Smooth muscle cell (in vitro differentiated cells): Measurements from ENCODE around the gene BRSK1. TPM values are rescaled to one million over a fixed set of nuclear protein-coding genes. Genes with fewer than 3 reads are reported as not detected.

ENCODE experiments used
- DNase-seq: peaks from one replicate; lab custom pipeline; 2025; ENCODE audit not compliant: unreplicated experiment; lab: John Stamatoyannopoulos, UW
- H2AFZ ChIP-seq: fragments of 200-600 bp; sonication (generic); 2 replicates; pipeline ENCODE4 v1.6.0; 2016; ENCODE audit warnings: antibody characterized with exemption, low read depth, mild to moderate bottlenecking
- H3F3A ChIP-seq: fragments of 200-600 bp; sonication (generic); 2 replicates; pipeline ENCODE4 v1.6.0; 2017; ENCODE audit warnings: antibody characterized with exemption, low read depth
- H3K27ac ChIP-seq: fragments of 200-600 bp; sonication (generic); 2 replicates; pipeline ENCODE4 v1.5.1; 2016; ENCODE audit warnings: low read depth, mild to moderate bottlenecking
- H3K27me3 ChIP-seq: fragments of 200-600 bp; sonication (generic); 2 replicates; pipeline ENCODE4 v1.6.1; 2016; ENCODE audit warnings: low read depth, mild to moderate bottlenecking
- H3K36me3 ChIP-seq: fragments of 200-600 bp; sonication (generic); 2 replicates; pipeline ENCODE4 v1.5.1; 2016; ENCODE audit warnings: low read depth
- H3K4me1 ChIP-seq: fragments of 200-600 bp; sonication (generic); 2 replicates; pipeline ENCODE4 v1.5.1; 2016; ENCODE audit warnings: low read depth
- H3K4me2 ChIP-seq: fragments of 200-600 bp; sonication (generic); 2 replicates; pipeline ENCODE4 v1.6.0; 2016; ENCODE audit warnings: mild to moderate bottlenecking
- H3K4me3 ChIP-seq: fragments of 200-600 bp; sonication (generic); 2 replicates; pipeline ENCODE4 v1.5.1; 2016; ENCODE audit warnings: mild to moderate bottlenecking
- H3K79me2 ChIP-seq: fragments of 200-600 bp; sonication (generic); 2 replicates; pipeline ENCODE4 v1.6.0; 2016; ENCODE audit warnings: low read depth, mild to moderate bottlenecking
- H3K9ac ChIP-seq: fragments of 200-600 bp; sonication (generic); 2 replicates; pipeline ENCODE4 v1.6.0; 2016; ENCODE audit warnings: low read depth
- H3K9me3 ChIP-seq: fragments of 200-600 bp; sonication (generic); replicated peaks from 2 replicates; pipeline ENCODE4 v1.5.1; 2016; ENCODE audit warnings: low read depth
- H4K20me1 ChIP-seq: fragments of 200-600 bp; sonication (generic); 2 replicates; pipeline ENCODE4 v1.6.0; 2016; ENCODE audit warnings: low read depth
- CTCF ChIP-seq: fragments of 200-600 bp; sonication (generic); IDR thresholded peaks from 2 replicates; pipeline ENCODE4 v1.5.1; 2017; ENCODE audit warnings: borderline replicate concordance, mild to moderate bottlenecking, antibody characterized with exemption; ENCODE audit not compliant: insufficient read depth, poor library complexity, severe bottlenecking
- WGBS: methylation state at CpG from one replicate; pipeline ENCODE4 v1.1.7; 2016; ENCODE audit warnings: low lambda C conversion rate; 5-methylcytosine and 5-hydroxymethylcytosine counted together
- polyA plus RNA-seq: library from polyadenylated mRNA; unstranded; fragments of >200 nt; fragmentation: Nextera tagmentation; extraction: Ambion mirVana; gene quantifications from 2 replicates; pipeline ENCODE4 v1.2.1, GENCODE V29; 2016
- total RNA-seq: library from RNA; depleted of rRNA; stranded (reverse); fragments of >200 nt; gene quantifications from 2 replicates; pipeline ENCODE4 v1.2.3, GENCODE V29; 2014

BRSK1 gene
- total and polyA plus RNA-seq, 2 experiments from 2014 or later = 3.0 to 5.0 TPM

- no peak for TF ChIP-seq CTCF
- no peak for DNase-seq
Measured at GRCh38 chr19:55314396-55314795, 30.6 kb downstream of the BRSK1 start.

GRCh38 chr19:55315956-55316525 is 32.2 kb downstream of the BRSK1 start:
- H4K20me1 ChIP-seq = no peaks in the 10 kb centered on the region
- no peaks in the 10 kb centered on the region for H3K9me3 ChIP-seq
- no peaks in the 10 kb centered on the region for H3K4me1 ChIP-seq
- no peaks in the 10 kb centered on the region for H3K27me3 ChIP-seq
- H2AFZ ChIP-seq = no peak overlapping the region
- H3K4me2 ChIP-seq = no peak overlapping the region
- H3F3A ChIP-seq = no peaks in the 10 kb centered on the region
- no peaks in the 10 kb centered on the region for H3K79me2 ChIP-seq
- no peaks in the 10 kb centered on the region for H3K36me3 ChIP-seq
- no peak for DNase-seq
- no peak for TF ChIP-seq CTCF
- WGBS = 93% methylated on average over 13 of the region's 13 CpGs
- no peak overlapping the region for H3K9ac ChIP-seq
- H3K27ac ChIP-seq = no peak overlapping the region
- H3K4me3 ChIP-seq = no peak overlapping the region

More at GRCh38 chr19:55314396-55314795, 30.6 kb downstream of the BRSK1 start:
- Histone ChIP-seq H3K4me2 (no peak overlapping the region), H3K4me3 (no peak overlapping the region), H3K9me3 (no peaks in the 10 kb centered on the region), H3K27ac (no peak overlapping the region), H3K79me2 (no peaks in the 10 kb centered on the region), H3K36me3 (no peaks in the 10 kb centered on the region), H3K4me1 (no peaks in the 10 kb centered on the region), H3F3A (no peaks in the 10 kb centered on the region), H3K9ac (no peak overlapping the region), H2AFZ (no peak overlapping the region), H3K27me3 (no peaks in the 10 kb centered on the region), H4K20me1 (no peaks in the 10 kb centered on the region)
- WGBS = 64% methylated on average over 8 of the region's 8 CpGs

GRCh38 chr19:55316646-55317045 is 32.8 kb downstream of the BRSK1 start:
- Histone ChIP-seq H3K27ac (no peak overlapping the region), H3F3A (no peaks in the 10 kb centered on the region), H2AFZ (no peak overlapping the region), H3K4me2 (no peak overlapping the region), H3K9ac (no peak overlapping the region), H3K4me3 (no peak overlapping the region), H3K36me3 (no peaks in the 10 kb centered on the region), H3K27me3 (no peaks in the 10 kb centered on the region), H3K79me2 (no peaks in the 10 kb centered on the region), H4K20me1 (no peaks in the 10 kb centered on the region), H3K4me1 (no peaks in the 10 kb centered on the region), H3K9me3 (no peaks in the 10 kb centered on the region)
- WGBS = 88% methylated on average over 8 of the region's 8 CpGs
- DNase-seq = no peak
- no peak for TF ChIP-seq CTCF

- no peak for TF ChIP-seq CTCF
- Histone ChIP-seq H3K79me2 (no peaks in the 10 kb centered on the region), H3K9me3 (no peaks in the 10 kb centered on the region), H3K4me1 (no peaks in the 10 kb centered on the region), H4K20me1 (no peaks in the 10 kb centered on the region), H3K4me2 (peak overlapping the region; percentile 85), H3K9ac (no peak overlapping the region), H3F3A (no peaks in the 10 kb centered on the region), H2AFZ (peak overlapping the region; percentile 84), H3K36me3 (no peaks in the 10 kb centered on the region), H3K27ac (no peak overlapping the region), H3K4me3 (peak overlapping the region; percentile 32), H3K27me3 (no peaks in the 10 kb centered on the region)
- no peak for DNase-seq
- WGBS = 26% methylated on average over 21 of the region's 21 CpGs
Measured at GRCh38 chr19:55319785-55320184, 36.0 kb downstream of the BRSK1 start.
